ENCODE data around the gene IL7R. TPM values are rescaled to one million over a fixed set of nuclear protein-coding genes. Genes with fewer than 3 reads are reported as not detected.

The IL7R gene
- total and polyA plus RNA-seq, 2 of the 4 experiments (the other 2 are of a cell fraction) = 40.7 to 71.7 TPM

DNA sequence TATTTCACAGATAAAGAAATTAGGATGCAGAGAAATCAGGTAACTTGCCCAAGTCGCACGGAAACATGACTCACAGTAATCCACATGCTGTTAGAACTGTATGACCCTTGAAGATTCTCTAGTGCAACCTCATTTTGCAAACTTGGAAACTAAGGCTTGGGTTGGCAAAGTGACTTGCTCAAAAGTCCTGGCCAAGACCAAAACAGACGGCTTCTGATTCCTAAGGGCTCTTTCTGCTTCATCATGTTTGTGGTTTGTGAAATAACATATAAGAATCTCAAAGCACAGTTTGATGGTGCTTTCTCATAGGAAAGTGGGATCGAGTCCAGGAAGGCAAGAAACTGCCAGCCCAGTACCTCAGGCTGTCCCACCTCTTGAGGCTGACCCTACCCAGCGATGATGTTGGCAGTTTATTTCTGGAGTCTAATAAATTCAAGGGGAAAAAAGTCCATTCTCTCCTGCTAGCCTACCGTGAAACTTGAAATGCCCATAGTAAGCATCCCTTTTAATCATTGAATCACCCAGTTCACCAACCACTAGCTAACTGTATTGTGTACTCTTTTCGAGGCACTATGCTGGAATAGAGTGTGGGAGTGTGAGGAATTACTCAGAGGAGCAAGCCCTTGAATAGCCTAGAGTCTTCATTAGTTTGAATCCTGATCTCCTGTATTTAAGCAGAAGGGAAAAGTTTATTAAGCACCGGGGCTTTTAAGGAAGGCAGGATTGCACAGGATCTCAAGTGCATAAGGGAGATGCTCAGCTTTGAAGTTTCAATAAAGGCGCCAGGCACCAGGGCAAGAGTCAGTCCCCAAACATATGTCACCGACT is 67.6 kb downstream of the IL7R start:
- peaks cover 9% of the 10 kb centered on the region for H3K4me1 ChIP-seq (ENCODE audit: control insufficient read depth, insufficient read depth, low read length)
- 0 out of 2 replicates have a peak overlapping the region, but pooled peaks have one; percentile 21 for H4K5ac ChIP-seq (ENCODE audit: low read depth, low read length)
- H3K56ac ChIP-seq (ENCODE audit: extremely low read depth, insufficient read depth, low read length) = no peak overlapping the region
- peak; percentile 73 for TF ChIP-seq NFE2L2 (IDR thresholded peaks at IDR 0.05; ENCODE audit: low read depth, low read length)
- TF ChIP-seq CHD1 (IDR thresholded peaks at IDR 0.05; ENCODE audit: low read depth, low read length) = no peak
- TF ChIP-seq CEBPB (IDR thresholded peaks at IDR 0.05; ENCODE audit: low read depth, low read length) = peak; percentile 6; the same call in 1 of the 2 replicates
- TF ChIP-seq, protein P1, sequence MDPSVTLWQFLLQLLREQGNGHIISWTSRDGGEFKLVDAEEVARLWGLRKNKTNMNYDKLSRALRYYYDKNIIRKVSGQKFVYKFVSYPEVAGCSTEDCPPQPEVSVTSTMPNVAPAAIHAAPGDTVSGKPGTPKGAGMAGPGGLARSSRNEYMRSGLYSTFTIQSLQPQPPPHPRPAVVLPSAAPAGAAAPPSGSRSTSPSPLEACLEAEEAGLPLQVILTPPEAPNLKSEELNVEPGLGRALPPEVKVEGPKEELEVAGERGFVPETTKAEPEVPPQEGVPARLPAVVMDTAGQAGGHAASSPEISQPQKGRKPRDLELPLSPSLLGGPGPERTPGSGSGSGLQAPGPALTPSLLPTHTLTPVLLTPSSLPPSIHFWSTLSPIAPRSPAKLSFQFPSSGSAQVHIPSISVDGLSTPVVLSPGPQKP (IDR thresholded peaks at IDR 0.05; ENCODE audit: borderline replicate concordance, low read depth, low read length) = no peak
- TF ChIP-seq SMC3 (IDR thresholded peaks at IDR 0.05; ENCODE audit: low read depth, low read length) = no peak
- intact Hi-C loops (cut with micrococcal nuclease) = loop anchor here (10.0 kb wide), 1 partner anchor 1450 kb away; no protein-coding TSS in a partner anchor
- ATAC-seq (ENCODE audit: low read depth) (peak; percentile 38), DNase-seq (peak; percentile 85)
- H4K20me1 ChIP-seq (ENCODE audit: insufficient read depth, low read length) = no peaks in the 10 kb centered on the region
- ChIA-PET CTCF (interaction anchor here (0.6 to 2.2 kb wide), 16 partner anchors 16 to 787 kb away, joined by 3 to 27 read pairs (median 4); partner anchors contain the start of gene SPEF2), POLR2A (ENCODE audit: unreplicated experiment) (no interaction called here)
- H3K14ac ChIP-seq (replicated peaks; ENCODE audit: low read depth, low read length) = peak overlapping the region; percentile 30; the same call in 1 of the 2 replicates
- peak overlapping the region; percentile 78 for H2BK20ac ChIP-seq (ENCODE audit: low read depth, low read length)
- H2BK15ac ChIP-seq (ENCODE audit: low read depth, low read length) = peak overlapping the region; percentile 77
- peak overlapping the region; percentile 77 for H2BK5ac ChIP-seq (ENCODE audit: low read depth, low read length, poor library complexity, severe bottlenecking)
- no peaks in the 10 kb centered on the region for H3K27me3 ChIP-seq (ENCODE audit: control insufficient read depth, insufficient read depth, low read length)
- peak overlapping the region; percentile 44 for H3K23ac ChIP-seq (ENCODE audit: low read depth, low read length)
- H3K27ac ChIP-seq (ENCODE audit: insufficient read depth, low read length) = peak overlapping the region; percentile 46; the same call in 1 of the 2 replicates
- peak overlapping the region; percentile 74 for H4K91ac ChIP-seq (ENCODE audit: insufficient read depth, low read depth, low read length)
- H3K4ac ChIP-seq (ENCODE audit: low read depth, low read length) = peak overlapping the region; percentile 58
- H3K4me2 ChIP-seq (ENCODE audit: low read depth, low read length) = peak overlapping the region; percentile 70
- WGBS, 2 experiments (ENCODE audit: extremely low coverage in 2 of 2, insufficient read length in 1 of 2) = 43% methylated on average over 3 of the region's 10 CpGs; no CpG with 5 or more reads in 1 of the 2 experiments
- peak overlapping the region; percentile 55 for H3K18ac ChIP-seq (ENCODE audit: low read depth, low read length)
- H2BK120ac ChIP-seq (ENCODE audit: low read depth, low read length) = peak overlapping the region; percentile 81
- H3K79me1 ChIP-seq (ENCODE audit: low read depth in 1 of 2, low read length in 2 of 2) = no peaks in the 10 kb centered on the region
- H3K9me3 ChIP-seq (ENCODE audit: control insufficient read depth, insufficient read depth, low read length) = peaks cover 4% of the 10 kb centered on the region; the same call in 1 of the 2 replicates
- peak overlapping the region; percentile 9; the same call in 1 of the 2 replicates for H2AK5ac ChIP-seq (ENCODE audit: low read depth, low read length)
- H4K8ac ChIP-seq (ENCODE audit: low read depth in 2 of 2, low read length in 2 of 2) = peak overlapping the region; percentile 5 to 69; a peak in 2 of 4 replicates
- H3K4me3 ChIP-seq (ENCODE audit: insufficient read depth, low read depth, low read length) = no peak overlapping the region
- H3K36me3 ChIP-seq (ENCODE audit: control insufficient read depth, insufficient read depth, low read length) = no peaks in the 10 kb centered on the region
- H3K9me1 ChIP-seq (ENCODE audit: insufficient read depth, low read length) = peaks cover 6% of the 10 kb centered on the region
- in situ Hi-C loops (cut with MboI; ENCODE audit: low sequenced_read_pairs) = loop anchor here (5.0 to 10.0 kb wide), 4 partner anchors 147 to 832 kb away; partner anchors contain the start of gene SPEF2
- H3K9ac ChIP-seq (ENCODE audit: low read depth, low read length) = no peak overlapping the region
- BruUV-seq (replicated peaks) = no TSS peak
- dilution Hi-C loops (cut with HindIII; ENCODE audit: low sequenced_read_pairs, unreplicated experiment) = no loop called here
- H2AFZ ChIP-seq (replicated peaks; ENCODE audit: low read length, poor library complexity) = peak overlapping the region; percentile 93
- H2AK9ac ChIP-seq (replicated peaks; ENCODE audit: low read depth, low read length, poor library complexity) = peak overlapping the region; percentile 80
